HepG2 (cell line): ENCODE measurements around the gene FAM20C. TPM values are rescaled to one million over a fixed set of nuclear protein-coding genes. Genes with fewer than 3 reads are reported as not detected.

ENCODE experiments used
- ATAC-seq: fragments of 200-7000 bp; cut with Tn5 transposase; 3 replicates; pipeline ENCODE4 v1.9.1; 2020; ENCODE audit warnings: mild to moderate bottlenecking, moderate library complexity
- BruUV-seq: library from RNA; stranded (reverse); fragments of 400-500 nt; replicated peaks from 2 replicates; lab custom pipeline; 2021; lab: Mats Ljungman, UMichigan
- CTCF ChIA-PET: fragments of 300-600 bp; formaldehyde crosslinking; extraction: SDS; loops from one replicate; lab custom pipeline; 2021; ENCODE audit warnings: low total read pairs, inconsistent platforms, low intra/inter-chr PET ratio; lab: Yijun Ruan, JAX
- POLR2A ChIA-PET: fragments of 350-600 bp; sonication (Branson Sonifier 250); formaldehyde crosslinking; loops from one replicate; lab custom pipeline; 2020; ENCODE audit warnings: antibody characterized with exemption, inconsistent platforms; lab: Yijun Ruan, JAX
- DNase-seq: peaks from one replicate; pipeline ENCODE4 v3.0.0-alpha.2; 2015; ENCODE audit warnings: low spot score
- FAIRE-seq: peaks from 3 replicates; lab custom pipeline; 2011; peaks lifted over from hg19 to GRCh38; lab: Jason Lieb, UNC
- H2AFZ ChIP-seq: one replicate; pipeline ENCODE4 v1.6.1; 2011; ENCODE audit warnings: low read length, inconsistent platforms
- H3K27ac ChIP-seq: fragments of 300-600 bp; 3 replicates; pipeline ENCODE4 v1.8.0; 2011; ENCODE audit warnings: mixed run types, mild to moderate bottlenecking, mixed read lengths, low read length, inconsistent platforms; ENCODE audit not compliant: insufficient read depth; ENCODE audit errors: extremely low read length
- H3K27me3 ChIP-seq, 2 experiments: fragments of 200-600 bp in 1 of 2; 2 replicates in 1 of 2; 3 replicates in 1 of 2; pipeline versions ENCODE4 v1.6.0 to v1.8.0; 2011; ENCODE audit warnings: low read length in 2 of 2, mild to moderate bottlenecking in 2 of 2, moderate library complexity in 2 of 2, inconsistent platforms in 1 of 2; ENCODE audit not compliant: insufficient read depth in 2 of 2, control insufficient read depth in 1 of 2
- H3K36me3 ChIP-seq, 2 experiments: fragments of 200-600 bp in 1 of 2; replicated peaks in 1 of 2; 2 replicates in 1 of 2; 3 replicates in 1 of 2; pipeline versions ENCODE4 v1.5.1 to v1.8.0; 2011; ENCODE audit warnings: low read length in 2 of 2, inconsistent platforms in 1 of 2; ENCODE audit not compliant: insufficient read depth in 2 of 2, control insufficient read depth in 1 of 2
- H3K4me1 ChIP-seq: 2 replicates; pipeline ENCODE4 v1.5.1; 2012; ENCODE audit warnings: low read length, inconsistent platforms; ENCODE audit not compliant: insufficient read depth
- H3K4me2 ChIP-seq: 2 replicates; pipeline ENCODE4 v1.6.0; 2011; ENCODE audit warnings: low read depth, low read length, inconsistent platforms
- H3K4me3 ChIP-seq, 3 experiments: fragments of 200-600 bp in 1 of 3; sonication (generic), shearing (Covaris generic) in 1 of 3; replicated peaks in 1 of 3; 2 replicates each; pipeline ENCODE4 v1.5.1; 2011 to 2016; ENCODE audit warnings: low read length in 3 of 3, inconsistent platforms in 2 of 3, low read depth in 2 of 3, mild to moderate bottlenecking in 2 of 3, control low read depth in 1 of 3, mixed read lengths in 1 of 3; ENCODE audit not compliant: insufficient read depth in 1 of 3
- H3K79me2 ChIP-seq: one replicate; pipeline ENCODE4 v1.6.1; 2011; ENCODE audit warnings: low read length, inconsistent platforms; ENCODE audit not compliant: insufficient read depth
- H3K9ac ChIP-seq: 2 replicates; pipeline ENCODE4 v1.6.0; 2011; ENCODE audit warnings: mild to moderate bottlenecking, low read depth, low read length, inconsistent platforms; ENCODE audit not compliant: insufficient read depth
- H3K9me3 ChIP-seq: 2 replicates; pipeline ENCODE4 v1.5.1; 2012; ENCODE audit warnings: mild to moderate bottlenecking, low read length
- H4K20me1 ChIP-seq: 2 replicates; pipeline ENCODE4 v1.6.0; 2011; ENCODE audit warnings: inconsistent platforms, mild to moderate bottlenecking, low read length, moderate library complexity; ENCODE audit not compliant: insufficient read depth
- CREB3 ChIP-seq: sonication (generic); formaldehyde crosslinking; IDR thresholded peaks from 2 replicates; pipeline ENCODE4 v1.5.0; 2020; ENCODE audit warnings: missing genetic modification reagents
- HNRNPLL ChIP-seq: fragments of 200-400 bp; formaldehyde crosslinking; IDR thresholded peaks from 2 replicates; pipeline ENCODE4 v1.6.1; 2017; ENCODE audit warnings: mild to moderate bottlenecking, low read depth, low read length; ENCODE audit not compliant: poor library complexity, severe bottlenecking
- IKZF5 ChIP-seq: IDR thresholded peaks from 2 replicates; pipeline ENCODE4 v1.6.1; 2018; ENCODE audit warnings: missing genetic modification reagents, mild to moderate bottlenecking, missing compliant biosample characterization
- JARID2 ChIP-seq: sonication (generic); formaldehyde crosslinking; IDR thresholded peaks from 2 replicates; pipeline ENCODE4 v1.8.1; 2023; ENCODE audit warnings: missing genetic modification reagents, inconsistent platforms; ENCODE audit not compliant: insufficient replicate concordance
- KLF16 ChIP-seq, 2 experiments: sonication (generic) in 1 of 2; formaldehyde crosslinking in 1 of 2; IDR thresholded peaks; 2 replicates each; pipeline versions ENCODE4 v1.6.1 to v1.8.0; 2016 to 2023; ENCODE audit warnings: missing genetic modification reagents in 2 of 2, missing compliant biosample characterization in 1 of 2
- MAFF ChIP-seq: IDR thresholded peaks from 2 replicates; pipeline ENCODE4 v1.6.1; 2011; ENCODE audit warnings: low read depth, low read length, improper control_type of control experiment
- MAFK ChIP-seq, 2 experiments: IDR thresholded peaks in 1 of 2; conservative IDR thresholded peaks in 1 of 2; 2 replicates each; pipeline ENCODE4 v1.6.1; 2011; ENCODE audit warnings: improper control_type of control experiment in 2 of 2, low read length in 2 of 2
- MBNL3 ChIP-seq: fragments of 250-450 bp; sonication (Bioruptor Pico); conservative IDR thresholded peaks from 2 replicates; pipeline ENCODE4 v1.8.0; 2022; ENCODE audit warnings: mild to moderate bottlenecking, inconsistent platforms
- ZNF160 ChIP-seq: sonication (generic); formaldehyde crosslinking; IDR thresholded peaks from 2 replicates; pipeline ENCODE4 v1.8.0; 2022; ENCODE audit warnings: mild to moderate bottlenecking, inconsistent platforms, missing genetic modification reagents
- ZNF225 ChIP-seq: sonication (generic); formaldehyde crosslinking; IDR thresholded peaks from 2 replicates; pipeline ENCODE4 v1.4.0; 2020; ENCODE audit warnings: mild to moderate bottlenecking, missing genetic modification reagents
- ZNF335 ChIP-seq: sonication (generic); formaldehyde crosslinking; IDR thresholded peaks from 2 replicates; pipeline ENCODE4 v1.4.0; 2020; ENCODE audit warnings: missing genetic modification reagents
- ZNF441 ChIP-seq: sonication (generic); formaldehyde crosslinking; IDR thresholded peaks from 2 replicates; pipeline ENCODE4 v1.7.0; 2021; ENCODE audit warnings: missing genetic modification reagents, borderline replicate concordance
- ZNF546 ChIP-seq: sonication (generic); formaldehyde crosslinking; conservative IDR thresholded peaks from 2 replicates; pipeline ENCODE4 v1.8.1; 2023; ENCODE audit warnings: mild to moderate bottlenecking, missing genetic modification reagents
- ZNF550 ChIP-seq: sonication (generic); formaldehyde crosslinking; IDR thresholded peaks from 2 replicates; pipeline ENCODE4 v1.4.0; 2020; ENCODE audit warnings: mild to moderate bottlenecking, missing genetic modification reagents, borderline replicate concordance
- ZNF576 ChIP-seq: sonication (generic); formaldehyde crosslinking; IDR thresholded peaks from 2 replicates; pipeline ENCODE4 v1.4.0; 2020; ENCODE audit warnings: mild to moderate bottlenecking, missing genetic modification reagents
- ZNF839 ChIP-seq: sonication (generic); formaldehyde crosslinking; IDR thresholded peaks from 2 replicates; pipeline ENCODE4 v1.4.0; 2020; ENCODE audit warnings: missing genetic modification reagents, mild to moderate bottlenecking, borderline replicate concordance
- WGBS: methylation state at CpG from one replicate; pipeline ENCODE4 v1.1.6; 2017; ENCODE audit warnings: low lambda C conversion rate; 5-methylcytosine and 5-hydroxymethylcytosine counted together
- in situ Hi-C: cut with HindIII; loops from 2 replicates; pipeline ENCODE4 v1.10.0; 2017; ENCODE audit warnings: low pct_unique_long_range_greater_than_20kb; ENCODE audit not compliant: extremely low pct_ligation_motif_present
- intact Hi-C: fragments of 100-400 bp; cut with micrococcal nuclease; formaldehyde crosslinking; loops from one replicate; pipeline ENCODE4 v1.10.0; 2022; ENCODE audit not compliant: unreplicated experiment
- polyA plus RNA-seq, 8 experiments: library from polyadenylated mRNA; depleted of rRNA in 3 of 8; stranded (reverse) in 7 of 8; unstranded in 1 of 8; fragments of >200 nt; fragmentation: Illumina TruSeq in 4 of 8; extraction: Trizol in 4 of 8; gene quantifications; 2 replicates each; pipeline versions ENCODE4 v1.2.1 to v1.2.3, GENCODE V29; 2011 to 2016; ENCODE audit warnings: low read depth in 4 of 8, missing spikeins in 1 of 8, mixed read lengths in 1 of 8; ENCODE audit not compliant: insufficient read depth in 1 of 8
- total RNA-seq, 5 experiments: library from RNA; depleted of rRNA; stranded (reverse); fragments of >200 nt; fragmentation: Illumina TruSeq; extraction: Trizol; gene quantifications; 2 replicates each; pipeline ENCODE4 v1.2.3, GENCODE V29; 2016; ENCODE audit warnings: low read depth in 1 of 5

The FAM20C gene
- total and polyA plus RNA-seq, 2 of the 13 experiments (the other 11 are each of a cell fraction or from before 2014, with no cell fraction given), result 11.9 to 19.9 TPM

- no peak overlapping the region for H3K4me3 ChIP-seq
- H3K4me2 ChIP-seq, result no peak overlapping the region
- DNase-seq, result no peak
- ATAC-seq, result no peak
- H3K27ac ChIP-seq, result no peak overlapping the region
- peaks cover 13% of the 10 kb centered on the region for H3K4me1 ChIP-seq
- BruUV-seq, result no TSS peak
- H4K20me1 ChIP-seq, result peaks cover 6% of the 10 kb centered on the region; the same call in 1 of the 2 replicates
- H2AFZ ChIP-seq, result no peak overlapping the region
- 92% methylated on average over 13 of the region's 14 CpGs for WGBS
- ChIA-PET CTCF (no interaction called here), POLR2A (no interaction called here)
- in situ Hi-C loops (no loop called here), intact Hi-C loops (no loop called here)
- peaks cover 14% of the 10 kb centered on the region for H3K79me2 ChIP-seq
- TF ChIP-seq ZNF546 (no peak), HNRNPLL (no peak), ZNF441 (CRISPR knock-in tag) (no peak)
- no peak overlapping the region for H3K9ac ChIP-seq
- H3K27me3 ChIP-seq, result no peaks in the 10 kb centered on the region
- FAIRE-seq, result no peak
- H3K36me3 ChIP-seq, result peaks cover 11 to 54% of the 10 kb centered on the region in 2 experiments
- no peaks in the 10 kb centered on the region for H3K9me3 ChIP-seq
These were observed 20.4 kb downstream of the FAM20C start for GRCh38 chr7:212754-213153.

- WGBS, result 96% methylated on average over 27 of the region's 27 CpGs
- DNase-seq, result no peak
- Histone ChIP-seq H2AFZ (no peak overlapping the region), H3K27me3 (no peaks in the 10 kb centered on the region), H3K36me3 (peaks cover 11 to 52% of the 10 kb centered on the region in 2 experiments; a peak in 4 of 5 replicates), H4K20me1 (peaks cover 6% of the 10 kb centered on the region; the same call in 1 of the 2 replicates), H3K79me2 (peaks cover 14% of the 10 kb centered on the region), H3K4me2 (no peak overlapping the region), H3K4me1 (peaks cover 20% of the 10 kb centered on the region), H3K4me3 (no peak overlapping the region), H3K9ac (no peak overlapping the region), H3K9me3 (no peaks in the 10 kb centered on the region), H3K27ac (no peak overlapping the region)
- no peak for ATAC-seq
- no TSS peak for BruUV-seq
- TF ChIP-seq CREB3, result no peak
- no peak for TF ChIP-seq IKZF5 (CRISPR knock-in tag)
- no peak for TF ChIP-seq ZNF550 (CRISPR knock-in tag)
- no peak for TF ChIP-seq MBNL3 (CRISPR knock-in tag)
- TF ChIP-seq ZNF225 (CRISPR knock-in tag), result no peak
- no peak for TF ChIP-seq MAFK (conservative IDR thresholded peaks at IDR 0.05 in 1 of 2, IDR thresholded peaks at IDR 0.05 in 1 of 2; ENCODE audit: low read length in 2 of 2)
- no peak for TF ChIP-seq MAFF
- TF ChIP-seq JARID2 (CRISPR knock-in tag), result no peak
- no peak for TF ChIP-seq ZNF160 (CRISPR knock-in tag)
- TF ChIP-seq ZNF576 (CRISPR knock-in tag), result no peak
- TF ChIP-seq KLF16 (CRISPR knock-in tag; IDR thresholded peaks at IDR 0.05), result no peak
- no peak for TF ChIP-seq ZNF335 (CRISPR knock-in tag)
- TF ChIP-seq ZNF839 (CRISPR knock-in tag), result no peak
- ChIA-PET CTCF (no interaction called here), POLR2A (interaction anchor here (1.0 kb wide), 1 partner anchor 9 kb away, joined by 3 read pairs; no protein-coding TSS in a partner anchor)
- no peak for FAIRE-seq
- in situ Hi-C loops, result no loop called here
- intact Hi-C loops, result no loop called here
These were observed 21.1 kb downstream of the FAM20C start for GRCh38 chr7:213324-213993.
